K562 (cell line): ENCODE measurements around the gene POLRMT. TPM values are rescaled to one million over a fixed set of nuclear protein-coding genes. Genes with fewer than 3 reads are reported as not detected.
A peak's percentile ranks its signal among the peaks of the same experiment; 100 is the strongest.

Experiments
- ATAC-seq: fragments of 200-7000 bp; cut with Tn5 transposase; 3 replicates; pipeline ENCODE4 v1.9.1; 2020; ENCODE audit warnings: moderate library complexity
- BruUV-seq: library from RNA; stranded (reverse); fragments of 400-500 nt; replicated peaks from 2 replicates; lab custom pipeline; 2021; lab: Mats Ljungman, UMichigan
- CTCF ChIA-PET: fragments of 300-600 bp; formaldehyde crosslinking; extraction: SDS; loops from one replicate; lab custom pipeline; 2021; ENCODE audit warnings: low intra/inter-chr PET ratio; lab: Yijun Ruan, JAX
- POLR2A ChIA-PET: fragments of 300-600, 350-650 bp; sonication (Branson Sonifier 250); formaldehyde crosslinking; extraction: SDS; loops from one replicate; lab custom pipeline; 2021; ENCODE audit warnings: antibody characterized with exemption, inconsistent platforms; lab: Yijun Ruan, JAX
- DNase-seq, 4 experiments: peaks; one replicate each; pipeline versions ENCODE4 v3.0.0 to v3.0.0-alpha.2; 2011 to 2018; ENCODE audit warnings: low spot score in 3 of 4, mixed read lengths in 3 of 4; ENCODE audit errors: extremely low read depth in 1 of 4
- FAIRE-seq: peaks from 2 replicates; lab custom pipeline; 2011; peaks lifted over from hg19 to GRCh38; lab: Jason Lieb, UNC
- H2AFZ ChIP-seq: 2 replicates; pipeline ENCODE4 v1.6.0; 2011; ENCODE audit warnings: low read depth, low read length, control low read depth, inconsistent platforms
- H3K27ac ChIP-seq: fragments of 200-600 bp; 3 replicates; pipeline ENCODE4 v1.8.0; 2011; ENCODE audit warnings: low read depth, mild to moderate bottlenecking, control low read depth, inconsistent platforms, low read length, moderate library complexity, mixed read lengths; ENCODE audit errors: extremely low read depth
- H3K27me3 ChIP-seq, 2 experiments: fragments of 300-600 bp in 1 of 2; 2 replicates in 1 of 2; 3 replicates in 1 of 2; pipeline versions ENCODE4 v1.6.0 to v1.8.0; 2011; ENCODE audit warnings: inconsistent platforms in 2 of 2, low read length in 2 of 2, mild to moderate bottlenecking in 1 of 2, mixed read lengths in 1 of 2, moderate library complexity in 1 of 2; ENCODE audit not compliant: control insufficient read depth in 2 of 2, insufficient read depth in 2 of 2
- H3K36me3 ChIP-seq: fragments of 300-600 bp; 3 replicates; pipeline ENCODE4 v1.8.0; 2011; ENCODE audit warnings: mild to moderate bottlenecking, low read length, inconsistent platforms; ENCODE audit not compliant: control insufficient read depth, insufficient read depth
- H3K4me1 ChIP-seq, 2 experiments: fragments of 200-600 bp in 1 of 2; replicated peaks in 1 of 2; 2 replicates in 1 of 2; 3 replicates in 1 of 2; pipeline versions ENCODE4 v1.5.1 to v1.8.0; 2011; ENCODE audit warnings: inconsistent platforms in 2 of 2, low read length in 2 of 2, mild to moderate bottlenecking in 1 of 2, mixed read lengths in 1 of 2, moderate library complexity in 1 of 2; ENCODE audit not compliant: control insufficient read depth in 2 of 2, insufficient read depth in 2 of 2
- H3K4me2 ChIP-seq: 2 replicates; pipeline ENCODE4 v1.6.1; 2011; ENCODE audit warnings: low read length, control low read depth, inconsistent platforms, mixed read lengths; ENCODE audit not compliant: insufficient read depth
- H3K4me3 ChIP-seq: fragments of 200-600 bp; sonication (generic), shearing (Covaris generic); 2 replicates; pipeline ENCODE4 v1.5.1; 2016; ENCODE audit warnings: control low read depth, inconsistent platforms
- H3K79me2 ChIP-seq: fragments of 200-600 bp; 3 replicates; pipeline ENCODE4 v1.8.0; 2011; ENCODE audit warnings: low read length, inconsistent platforms; ENCODE audit not compliant: control insufficient read depth, insufficient read depth
- H3K9ac ChIP-seq, 2 experiments: 2 replicates each; pipeline versions ENCODE4 v1.6.0 to v1.6.1; 2011; ENCODE audit warnings: low read depth in 2 of 2, low read length in 2 of 2, control low read depth in 1 of 2, inconsistent platforms in 1 of 2, mild to moderate bottlenecking in 1 of 2, mixed read lengths in 1 of 2; ENCODE audit not compliant: insufficient read depth in 1 of 2
- H3K9me1 ChIP-seq: one replicate; pipeline ENCODE4 v1.6.0; 2011; ENCODE audit warnings: inconsistent platforms, mild to moderate bottlenecking, low read length, moderate library complexity; ENCODE audit not compliant: control insufficient read depth, insufficient read depth
- H3K9me3 ChIP-seq: replicated peaks from 2 replicates; pipeline ENCODE4 v1.5.1; 2011; ENCODE audit warnings: low read depth, low read length, inconsistent platforms; ENCODE audit not compliant: control insufficient read depth, insufficient read depth
- H4K20me1 ChIP-seq: replicated peaks from 2 replicates; pipeline ENCODE4 v1.6.1; 2011; ENCODE audit warnings: low read length, inconsistent platforms, mixed read lengths; ENCODE audit not compliant: control insufficient read depth, insufficient read depth
- E2F8 ChIP-seq: fragments of 450-650 bp; IDR thresholded peaks from 2 replicates; pipeline ENCODE4 v1.7.1; 2018; ENCODE audit warnings: mild to moderate bottlenecking, low read depth; ENCODE audit not compliant: partially characterized antibody
- NFRKB ChIP-seq: fragments of 450-650 bp; IDR thresholded peaks from 2 replicates; pipeline ENCODE4 v1.6.1; 2016; ENCODE audit warnings: low read depth
- STAG1 ChIP-seq: sonication (generic); formaldehyde crosslinking; IDR thresholded peaks from 2 replicates; pipeline ENCODE4 v1.5.0; 2020; ENCODE audit warnings: missing genetic modification reagents, borderline replicate concordance
- USF1 ChIP-seq: sonication (generic); formaldehyde crosslinking; IDR thresholded peaks from 2 replicates; pipeline ENCODE4 v1.9.0; 2022; ENCODE audit warnings: mild to moderate bottlenecking, missing genetic modification reagents
- ZMIZ1 ChIP-seq, 2 experiments: fragments of 150-350 bp in 1 of 2; IDR thresholded peaks; 2 replicates each; pipeline ENCODE4 v1.6.1; 2012 to 2016; ENCODE audit warnings: low read depth in 2 of 2, low read length in 2 of 2, mild to moderate bottlenecking in 1 of 2, moderate library complexity in 1 of 2
- WGBS: fragments of 100-300 bp; shearing (Covaris generic); methylation state at CpG from one replicate; pipeline ENCODE4 v1.1.6; 2016; ENCODE audit warnings: low coverage, mixed read lengths; ENCODE audit not compliant: insufficient coverage; ENCODE audit errors: missing lambda C conversion rate; 5-methylcytosine and 5-hydroxymethylcytosine counted together
- in situ Hi-C: fragments of 300-500 bp; cut with MboI; formaldehyde crosslinking; loops from 4 replicates; pipeline ENCODE4 v1.15.0; 2018; ENCODE audit warnings: inconsistent platforms, mixed read lengths
- intact Hi-C: fragments of 100-400 bp; cut with micrococcal nuclease; formaldehyde crosslinking; loops from 2 replicates; pipeline ENCODE4 v1.14.2; 2022
- polyA plus RNA-seq, 8 experiments: library from polyadenylated mRNA; depleted of rRNA in 4 of 8; stranded (reverse) in 5 of 8; unstranded in 3 of 8; fragments of >200 nt; fragmentation: Nextera tagmentation in 2 of 8; fragmentation: Illumina TruSeq in 1 of 8; extraction: Ambion mirVana in 2 of 8; extraction: Trizol in 1 of 8; gene quantifications; 2 replicates each; pipeline versions ENCODE4 v1.2.1 to v1.2.3, GENCODE V29; 2011 to 2014; ENCODE audit warnings: inconsistent platforms in 1 of 8, missing spikeins in 1 of 8
- total RNA-seq, 7 experiments: library from RNA; depleted of rRNA in 6 of 7; stranded (reverse); fragments of >200 nt in 6 of 7; fragmentation: Illumina TruSeq in 2 of 7; extraction: Trizol in 2 of 7; gene quantifications; 2 replicates each; pipeline versions ENCODE4 v1.2.1 to v1.2.3, GENCODE V29; 2011 to 2021; ENCODE audit warnings: low replicate concordance in 1 of 7

Gene POLRMT
- total and polyA plus RNA-seq, 9 of the 15 experiments (the other 6 are each of a cell fraction or from before 2014, with no cell fraction given), result 30.3 to 144 (median 68.0) TPM

DNA sequence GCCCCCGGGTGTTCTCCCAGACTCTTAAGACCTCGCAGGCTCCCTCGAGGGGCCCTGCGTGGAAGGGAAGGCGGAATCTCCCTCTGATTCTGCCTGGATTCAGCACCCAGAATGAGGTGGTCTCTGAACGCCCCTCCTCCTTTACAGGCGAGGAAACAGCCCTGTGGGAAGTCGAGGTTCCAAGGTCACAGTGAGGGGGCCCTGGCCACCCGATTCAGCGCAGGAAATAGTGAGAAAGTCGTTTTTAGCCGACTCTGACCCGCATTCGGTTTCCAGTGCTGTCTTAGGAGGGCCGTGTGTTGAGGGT lies 59.9 kb downstream of the POLRMT start:
- peaks cover 64% of the 10 kb centered on the region for H3K79me2 ChIP-seq
- in situ Hi-C loops (no loop called here), intact Hi-C loops (no loop called here)
- no peak for FAIRE-seq
- H3K4me2 ChIP-seq, result peak overlapping the region; percentile 92
- H3K4me3 ChIP-seq, result peak overlapping the region; percentile 99
- no TSS peak for BruUV-seq
- no peak for DNase-seq
- ChIA-PET POLR2A (interaction anchor here (1.8 to 2.0 kb wide), 2 partner anchors 11 to 40 kb away, joined by 8 to 41 read pairs; no protein-coding TSS in a partner anchor), CTCF (no interaction called here)
- H3K9ac ChIP-seq, result peak overlapping the region; percentile 89 to 96
- H4K20me1 ChIP-seq, result peaks cover 51% of the 10 kb centered on the region
- WGBS, result 2% methylated on average over 15 of the region's 15 CpGs
- H3K27me3 ChIP-seq, result no peaks in the 10 kb centered on the region
- no peak overlapping the region for H2AFZ ChIP-seq
- H3K36me3 ChIP-seq, result peaks cover 33% of the 10 kb centered on the region; the same call in 2 of the 3 replicates
- ATAC-seq, result no peak
- peaks cover 8% of the 10 kb centered on the region for H3K9me3 ChIP-seq
- H3K4me1 ChIP-seq, result peaks cover 28 to 73% of the 10 kb centered on the region in 2 experiments
- H3K9me1 ChIP-seq, result peaks cover 15% of the 10 kb centered on the region
- peak overlapping the region; percentile 94 for H3K27ac ChIP-seq
- TF ChIP-seq NFRKB (no peak), STAG1 (CRISPR knock-in tag) (no peak), E2F8 (no peak), ZMIZ1 (IDR thresholded peaks at IDR 0.05; ENCODE audit: low read depth in 2 of 2, low read length in 2 of 2) (no peak), USF1 (CRISPR knock-in tag) (no peak; the same call in 1 of the 2 replicates)
